HG02885 (cell line): Measurements from ENCODE around the gene THOC2.
"Not testable (repeated sequence)": the region's sequence is repeated elsewhere in the genome, so short reads cannot be mapped to it uniquely, and the experiment has no call there.

ENCODE experiments used
- ATAC-seq: cut with Tn5 transposase; IDR thresholded peaks from one replicate; pipeline ENCODE4 v1.9.1; 2021; ENCODE audit warnings: mild to moderate bottlenecking; ENCODE audit not compliant: unreplicated experiment, poor library complexity

Gene THOC2

DNA sequence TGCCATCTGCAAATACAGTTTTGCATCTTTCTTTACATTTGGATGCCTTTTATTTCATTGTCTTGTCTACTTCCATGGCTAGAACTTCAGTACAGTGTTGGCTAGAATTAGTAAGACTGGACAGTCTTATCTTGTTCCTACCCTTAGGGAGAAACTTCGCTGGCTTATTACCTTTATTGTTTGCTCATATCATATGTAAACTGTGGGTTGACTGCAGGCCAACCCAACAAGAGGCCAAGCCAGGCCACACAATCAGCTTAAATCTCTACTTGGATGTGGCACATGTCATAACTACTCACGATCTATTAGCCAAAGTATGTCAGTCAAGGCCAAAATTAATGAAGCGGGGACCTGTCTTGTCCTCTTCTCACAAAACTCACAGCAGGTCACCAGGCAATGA is 144.1 kb downstream of the THOC2 start:
- no peak for ATAC-seq

DNA sequence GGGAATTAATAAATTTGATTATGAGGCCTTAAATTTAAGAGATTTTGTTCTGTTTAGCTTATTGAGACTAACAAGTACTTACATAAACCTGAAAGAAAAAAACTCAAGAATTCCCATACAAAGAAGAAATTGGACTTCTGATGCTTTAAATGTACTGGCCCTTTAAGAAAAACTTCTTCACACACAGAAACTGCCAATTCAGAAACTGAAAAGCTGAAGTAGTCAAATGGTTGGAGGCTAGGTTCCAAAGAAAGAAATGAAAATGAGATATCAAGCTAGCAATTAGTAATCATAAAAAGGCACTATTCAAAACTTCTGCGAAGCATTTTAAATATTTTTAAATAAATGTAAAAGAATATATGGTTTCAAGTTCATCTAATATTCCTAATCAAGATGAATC is 151.3 kb downstream of the THOC2 start:
- ATAC-seq: no peak

DNA sequence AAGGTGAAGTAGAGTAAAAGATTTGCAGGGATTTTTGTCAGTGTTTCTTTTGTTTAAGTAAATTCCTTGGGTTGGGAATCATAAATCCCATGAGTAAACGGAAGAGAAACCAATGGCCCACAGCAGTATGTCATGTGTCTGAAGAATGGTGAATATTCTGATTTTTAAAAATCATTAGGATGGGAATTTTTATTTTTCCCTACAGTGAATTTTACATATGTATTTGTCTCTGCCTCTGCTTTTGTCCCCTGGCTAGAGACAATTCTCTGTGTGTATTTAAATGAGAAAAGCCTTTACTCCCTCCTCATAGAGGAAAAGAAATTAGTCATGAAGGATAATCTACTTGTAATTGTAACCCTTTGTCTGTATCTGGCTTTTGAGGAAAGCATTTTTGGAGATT is 152.1 kb downstream of the THOC2 start:
- no peak for ATAC-seq

DNA sequence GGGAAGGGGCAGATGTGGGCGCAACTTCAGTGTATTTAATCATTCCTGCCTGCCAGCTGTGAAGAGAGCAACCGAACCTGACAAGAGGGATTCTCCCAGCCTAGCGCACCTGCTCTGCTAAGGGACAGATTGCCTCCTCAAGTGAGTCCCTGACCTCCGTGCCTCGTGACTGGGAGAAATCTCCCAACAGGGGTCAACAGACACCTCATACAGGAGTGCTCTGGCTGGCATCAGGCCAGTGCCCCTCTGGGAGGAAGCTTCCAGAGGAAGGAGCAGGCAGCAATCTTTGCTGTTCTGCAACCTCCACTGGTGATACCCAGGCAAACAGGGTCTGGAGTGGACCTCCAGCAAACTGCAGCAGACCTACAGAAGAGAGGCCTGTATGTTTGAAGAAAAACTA is 158.8 kb downstream of the THOC2 start:
- ATAC-seq: not testable (repeated sequence)

DNA sequence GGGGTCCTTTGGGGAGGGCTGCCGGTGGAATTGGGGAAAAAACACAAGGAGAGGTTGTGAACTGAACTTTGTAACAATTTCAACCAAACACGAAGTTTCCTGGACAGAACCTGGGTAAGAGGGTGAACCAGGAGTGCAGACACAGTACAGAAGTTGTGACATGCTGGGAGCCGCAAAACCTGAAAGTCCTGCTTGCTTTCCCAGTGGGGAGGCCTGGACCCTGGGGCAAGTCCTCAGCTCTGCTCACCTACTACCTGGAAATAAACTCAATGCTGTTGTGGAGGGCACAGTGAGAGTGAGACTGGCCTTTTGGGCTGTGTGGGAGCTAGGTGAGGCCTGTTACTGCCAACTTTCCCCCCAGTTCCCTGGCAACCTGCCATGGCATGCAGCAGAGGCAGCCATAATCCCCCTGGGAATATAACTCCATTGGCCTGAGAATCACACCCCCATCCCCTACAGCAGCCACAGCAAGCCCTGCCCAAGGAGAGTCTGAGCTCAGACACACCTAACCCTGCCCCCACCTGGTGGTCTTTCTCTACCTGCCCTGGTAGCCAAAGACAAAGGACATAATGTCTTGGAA is 162.8 kb downstream of the THOC2 start:
- no peak for ATAC-seq

DNA sequence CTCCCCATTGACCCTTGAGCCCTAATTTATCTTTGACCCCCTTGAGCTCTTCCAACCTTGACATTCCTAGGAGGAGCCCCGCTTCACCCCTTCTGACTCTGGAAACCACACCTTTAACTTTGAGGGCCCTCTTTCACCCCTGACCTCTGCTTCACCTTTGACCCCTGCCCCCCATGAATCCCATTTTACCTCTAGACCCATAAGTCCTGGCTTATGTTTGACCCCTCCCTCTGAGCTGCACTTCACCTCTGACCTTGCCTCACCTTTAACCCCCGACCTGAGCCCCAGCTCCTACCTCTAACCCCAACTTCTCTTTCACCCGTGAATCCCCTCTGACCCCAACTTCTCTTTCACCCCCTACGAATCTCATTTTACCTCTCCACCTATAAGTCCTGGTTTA is 169.7 kb downstream of the THOC2 start:
- no peak for ATAC-seq

DNA sequence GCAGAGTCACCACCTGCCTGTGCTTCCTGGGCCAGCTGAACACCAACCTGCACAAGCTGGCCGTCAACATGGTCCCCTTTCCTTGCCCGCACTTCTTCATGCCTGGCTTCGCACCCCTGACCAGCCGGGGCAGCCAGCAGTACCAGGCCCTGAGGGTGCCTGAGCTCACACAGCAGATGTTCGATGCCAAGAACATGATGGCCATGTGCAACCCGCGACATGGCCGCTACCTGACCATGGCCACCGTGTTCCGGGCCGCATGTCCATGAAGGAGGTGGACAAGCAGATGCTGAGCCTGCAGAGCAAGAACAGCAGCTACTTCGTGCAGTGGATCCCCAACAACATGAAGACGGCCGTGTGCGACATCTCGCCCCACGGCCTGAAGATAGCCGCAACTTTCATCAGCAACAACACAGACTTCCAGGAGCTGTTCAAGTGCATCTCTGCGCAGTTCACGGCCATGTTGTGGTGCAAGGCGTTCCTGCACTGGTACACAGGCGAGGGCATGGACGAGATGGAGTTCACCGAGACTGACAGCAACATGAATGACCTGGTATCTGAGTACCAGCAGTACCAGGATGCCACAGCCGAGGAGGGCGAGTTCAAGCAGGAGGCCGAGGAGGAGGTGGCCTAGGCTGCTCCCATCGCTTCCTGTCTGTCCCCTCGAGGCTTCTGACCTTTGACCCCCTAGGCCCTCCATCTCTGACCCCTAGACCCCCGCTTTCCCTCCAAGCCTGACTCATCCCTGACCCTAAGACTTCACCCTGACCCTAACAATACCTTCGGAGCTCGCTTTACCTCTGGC is 170.3 kb downstream of the THOC2 start:
- ATAC-seq: no peak

DNA sequence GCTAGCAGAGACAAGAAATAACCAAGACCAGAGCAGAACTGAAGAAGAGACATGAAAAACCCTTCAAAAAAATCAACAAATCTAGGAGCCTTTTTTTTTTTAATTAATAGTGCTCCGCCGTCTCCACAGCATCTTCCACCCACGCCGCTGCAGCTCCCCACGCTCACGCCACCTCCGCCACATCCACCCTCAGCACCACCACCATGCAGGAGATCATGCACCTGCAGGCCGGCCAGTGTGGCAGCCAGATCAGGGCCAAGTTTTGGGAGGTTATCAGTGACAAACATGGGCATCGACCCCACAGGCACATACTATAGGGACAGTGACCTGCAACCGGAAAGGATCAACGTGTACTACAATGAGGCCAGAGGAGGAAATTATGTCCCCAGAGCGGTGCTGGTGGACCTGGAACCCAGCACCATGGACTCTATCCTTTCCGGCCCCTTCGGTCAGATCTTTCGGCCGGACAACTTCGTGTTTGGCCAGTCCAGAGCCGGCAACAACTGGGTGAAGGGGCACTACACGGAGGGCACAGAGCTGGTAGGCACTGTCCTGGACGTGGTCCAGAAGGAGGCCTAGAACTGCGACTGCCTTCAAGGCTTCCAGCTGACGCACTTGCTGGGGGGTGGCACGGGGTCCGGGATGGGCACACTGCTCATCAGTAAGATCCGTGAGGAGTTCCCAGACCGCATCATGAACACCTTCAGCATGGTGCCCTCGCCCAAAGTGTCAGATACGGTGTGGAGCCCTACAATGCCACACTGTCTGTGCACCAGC is 171.2 kb downstream of the THOC2 start:
- ATAC-seq: no peak

DNA sequence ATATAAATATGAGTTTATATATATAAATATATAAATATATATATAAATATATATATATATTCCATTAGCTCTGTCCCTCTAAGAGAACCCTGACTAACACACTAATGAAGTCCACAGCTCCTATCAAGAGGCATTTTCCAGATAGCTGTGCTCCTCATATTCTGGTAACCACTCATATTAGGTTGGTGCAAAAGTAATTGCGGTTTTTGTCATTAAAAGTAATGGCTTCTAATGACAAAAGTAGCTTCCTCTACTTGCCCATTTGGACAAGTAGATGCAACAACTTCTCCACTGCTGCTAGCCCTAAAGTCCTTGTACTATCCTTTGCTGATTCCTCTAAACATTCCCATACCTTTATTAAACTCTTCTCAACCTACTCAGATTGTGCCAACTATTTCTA is 182.0 kb downstream of the THOC2 start:
- ATAC-seq: no peak
